ENCODE results near the gene IMMP2L. TPM values are rescaled to one million over a fixed set of nuclear protein-coding genes. Genes with fewer than 3 reads are reported as not detected.

The IMMP2L gene
- polyA plus RNA-seq, 2 of the 4 experiments (the other 2 are of a cell fraction): 16.1 to 23.8 TPM

DNA sequence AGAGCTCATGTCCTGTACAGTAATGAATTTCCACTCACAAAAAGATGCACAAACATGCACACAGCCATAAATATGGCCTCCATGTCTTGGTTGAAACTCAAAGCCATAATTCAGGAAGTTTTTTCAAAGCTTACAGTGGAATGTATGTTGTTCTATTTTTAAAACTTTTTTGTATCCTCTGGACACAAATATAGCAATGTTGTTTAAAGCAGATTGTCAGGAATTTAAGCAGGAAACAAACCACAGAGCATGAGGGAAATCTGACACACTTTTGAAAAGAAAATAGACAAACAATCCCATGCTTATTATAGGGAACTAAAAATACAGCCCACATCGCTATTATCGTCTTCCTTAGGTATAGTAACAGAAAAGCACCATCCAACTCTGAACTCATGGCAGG is 449.9 kb downstream of the IMMP2L start:
- no peak for FAIRE-seq
- DNase-seq (ENCODE audit: low read depth in 1 of 2, low spot score in 1 of 2): no peak
- 89% methylated on average over 2 of the region's 2 CpGs for whole genome bisulfite sequencing (ENCODE audit: missing lambda C conversion rate)
- no peak for ATAC-seq
- Histone ChIP-seq H3K4me2 (no peak overlapping the region), H3K9me3 (no peaks in the 10 kb centered on the region), H3K27ac (peak overlapping the region in 1 of 2 experiments; percentile 45; a peak in 2 of 6 replicates), H3K4me3 (no peak overlapping the region), H3K4me1 (peaks cover 44% of the 10 kb centered on the region)
- CTCF ChIA-PET: interaction anchor here (1.5 kb wide), 1 partner anchor 14 kb away, joined by 5 read pairs; no protein-coding TSS in a partner anchor
- POLR2A ChIA-PET: no interaction called here
- TF ChIP-seq NFE2L2 (conservative IDR thresholded peaks at IDR 0.05; ENCODE audit: low read length) (no peak), FOXS1 (CRISPR knock-in tag; IDR thresholded peaks at IDR 0.05) (no peak), ELK1 (IDR thresholded peaks at IDR 0.05; ENCODE audit: low read depth, low read length) (no peak), MAZ (IDR thresholded peaks at IDR 0.05; ENCODE audit: borderline replicate concordance, low read depth, low read length) (no peak), ESRRA (IDR thresholded peaks at IDR 0.05; ENCODE audit: borderline replicate concordance, low read length) (no peak), POLR2AphosphoS2 (conservative IDR thresholded peaks at IDR 0.05; ENCODE audit: low read length) (no peak), ZC3H11A (IDR thresholded peaks at IDR 0.05) (no peak), RAD21 (conservative IDR thresholded peaks at IDR 0.05 in 1 of 2, IDR thresholded peaks at IDR 0.05 in 1 of 2) (no peak), MYC (IDR thresholded peaks at IDR 0.05; ENCODE audit: borderline replicate concordance, low read length) (no peak)
- TF ChIP-seq, protein P1, sequence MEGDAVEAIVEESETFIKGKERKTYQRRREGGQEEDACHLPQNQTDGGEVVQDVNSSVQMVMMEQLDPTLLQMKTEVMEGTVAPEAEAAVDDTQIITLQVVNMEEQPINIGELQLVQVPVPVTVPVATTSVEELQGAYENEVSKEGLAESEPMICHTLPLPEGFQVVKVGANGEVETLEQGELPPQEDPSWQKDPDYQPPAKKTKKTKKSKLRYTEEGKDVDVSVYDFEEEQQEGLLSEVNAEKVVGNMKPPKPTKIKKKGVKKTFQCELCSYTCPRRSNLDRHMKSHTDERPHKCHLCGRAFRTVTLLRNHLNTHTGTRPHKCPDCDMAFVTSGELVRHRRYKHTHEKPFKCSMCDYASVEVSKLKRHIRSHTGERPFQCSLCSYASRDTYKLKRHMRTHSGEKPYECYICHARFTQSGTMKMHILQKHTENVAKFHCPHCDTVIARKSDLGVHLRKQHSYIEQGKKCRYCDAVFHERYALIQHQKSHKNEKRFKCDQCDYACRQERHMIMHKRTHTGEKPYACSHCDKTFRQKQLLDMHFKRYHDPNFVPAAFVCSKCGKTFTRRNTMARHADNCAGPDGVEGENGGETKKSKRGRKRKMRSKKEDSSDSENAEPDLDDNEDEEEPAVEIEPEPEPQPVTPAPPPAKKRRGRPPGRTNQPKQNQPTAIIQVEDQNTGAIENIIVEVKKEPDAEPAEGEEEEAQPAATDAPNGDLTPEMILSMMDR (IDR thresholded peaks at IDR 0.05): no peak
- TF ChIP-seq, protein P2, sequence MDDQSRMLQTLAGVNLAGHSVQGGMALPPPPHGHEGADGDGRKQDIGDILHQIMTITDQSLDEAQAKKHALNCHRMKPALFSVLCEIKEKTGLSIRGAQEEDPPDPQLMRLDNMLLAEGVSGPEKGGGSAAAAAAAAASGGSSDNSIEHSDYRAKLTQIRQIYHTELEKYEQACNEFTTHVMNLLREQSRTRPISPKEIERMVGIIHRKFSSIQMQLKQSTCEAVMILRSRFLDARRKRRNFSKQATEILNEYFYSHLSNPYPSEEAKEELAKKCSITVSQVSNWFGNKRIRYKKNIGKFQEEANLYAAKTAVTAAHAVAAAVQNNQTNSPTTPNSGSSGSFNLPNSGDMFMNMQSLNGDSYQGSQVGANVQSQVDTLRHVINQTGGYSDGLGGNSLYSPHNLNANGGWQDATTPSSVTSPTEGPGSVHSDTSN (IDR thresholded peaks at IDR 0.05): no peak
- TF ChIP-seq, protein P3, sequence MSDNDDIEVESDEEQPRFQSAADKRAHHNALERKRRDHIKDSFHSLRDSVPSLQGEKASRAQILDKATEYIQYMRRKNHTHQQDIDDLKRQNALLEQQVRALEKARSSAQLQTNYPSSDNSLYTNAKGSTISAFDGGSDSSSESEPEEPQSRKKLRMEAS (IDR thresholded peaks at IDR 0.05): no peak

- Histone ChIP-seq H3K4me2 (peak overlapping the region; percentile 46), H3K9me3 (no peaks in the 10 kb centered on the region), H3K27ac (no peak overlapping the region; a peak in 1 of 6 replicates), H3K4me3 (no peak overlapping the region), H3K4me1 (peaks cover 35% of the 10 kb centered on the region)
- FAIRE-seq: no peak
- no peak for ATAC-seq
- TF ChIP-seq ZFP36 (IDR thresholded peaks at IDR 0.05; ENCODE audit: borderline replicate concordance, partially characterized antibody) (no peak), CEBPB (IDR thresholded peaks at IDR 0.05) (peak in 1 of 2 experiments; percentile 35; a peak in 1 of 4 replicates), FOSL2 (IDR thresholded peaks at IDR 0.05) (no peak), FOSL2 (CRISPR knock-in tag; IDR thresholded peaks at IDR 0.05) (peak; percentile 49)
- POLR2A ChIA-PET: no interaction called here
- DNase-seq (ENCODE audit: low read depth in 1 of 2, low spot score in 1 of 2): no peak
- WGBS (ENCODE audit: missing lambda C conversion rate): 61% methylated on average over 3 of the region's 3 CpGs
- CTCF ChIA-PET: interaction anchor here (2.0 kb wide), 1 partner anchor 10 kb away, joined by 6 read pairs; no protein-coding TSS in a partner anchor
These were observed 453.8 kb downstream of the IMMP2L start for GRCh38 chr7:111108496-111108895.

- ATAC-seq (no peak), FAIRE-seq (no peak), DNase-seq (ENCODE audit: low read depth in 1 of 2, low spot score in 1 of 2) (no peak)
- Histone ChIP-seq H3K9me3 (no peaks in the 10 kb centered on the region), H3K27ac (peak overlapping the region; percentile 1 to 23; a peak in 2 of 6 replicates), H3K4me2 (peak overlapping the region; percentile 46), H3K4me3 (no peak overlapping the region), H3K4me1 (peaks cover 30% of the 10 kb centered on the region)
- ChIA-PET CTCF (interaction anchor here (2.0 kb wide), 1 partner anchor 9 kb away, joined by 6 read pairs; no protein-coding TSS in a partner anchor), POLR2A (no interaction called here)
- 95% methylated on average over 1 of the region's 1 CpG for WGBS (ENCODE audit: missing lambda C conversion rate)
- TF ChIP-seq ZSCAN20 (CRISPR knock-in tag; IDR thresholded peaks at IDR 0.05) (no peak), GATA3 (IDR thresholded peaks at IDR 0.05; ENCODE audit: borderline replicate concordance) (0 out of 2 replicates have a peak, but pooled peaks have one; percentile 19)
These were observed 454.3 kb downstream of the IMMP2L start for GRCh38 chr7:111108000-111108399.

All from A549 (cell line).